ENCODE data around the gene TRPV4.

Gene TRPV4

DNA sequence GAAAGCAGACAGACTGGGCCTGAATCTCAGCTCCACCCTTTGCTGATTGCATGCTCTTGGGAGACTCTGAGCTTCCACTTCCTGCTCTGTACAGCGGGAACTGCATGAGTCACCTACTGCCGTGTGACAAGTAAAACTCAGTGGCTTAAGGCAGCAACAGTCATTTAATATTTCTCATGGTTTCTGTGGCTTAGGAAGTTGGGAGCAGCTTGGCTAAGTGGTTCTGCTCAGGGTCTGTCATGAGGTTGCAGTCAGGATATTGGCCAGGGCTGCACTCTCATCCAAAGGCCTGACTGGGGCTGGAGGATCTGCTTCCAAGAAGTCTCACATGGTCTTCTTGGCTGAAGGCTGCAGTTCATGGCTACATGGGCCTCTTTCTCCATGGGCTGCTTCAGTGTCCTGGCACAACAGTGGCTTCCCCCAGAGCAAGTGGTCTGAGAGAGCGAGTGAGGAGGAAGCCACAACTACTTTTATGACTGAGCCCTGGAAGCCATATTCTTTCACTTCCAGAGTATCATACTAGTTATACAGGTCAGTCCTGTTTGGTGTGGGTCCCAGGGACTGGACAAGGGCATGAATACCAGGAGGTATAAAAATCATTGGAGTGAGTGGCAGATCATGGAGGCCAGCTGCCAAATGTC lies 69.9 kb downstream of the TRPV4 start:
- peak; percentile 3 for DNase-seq (ENCODE audit: low read depth)
- no peak overlapping the region for H3K4me3 ChIP-seq (ENCODE audit: low read length)
- TF ChIP-seq, protein P1, sequence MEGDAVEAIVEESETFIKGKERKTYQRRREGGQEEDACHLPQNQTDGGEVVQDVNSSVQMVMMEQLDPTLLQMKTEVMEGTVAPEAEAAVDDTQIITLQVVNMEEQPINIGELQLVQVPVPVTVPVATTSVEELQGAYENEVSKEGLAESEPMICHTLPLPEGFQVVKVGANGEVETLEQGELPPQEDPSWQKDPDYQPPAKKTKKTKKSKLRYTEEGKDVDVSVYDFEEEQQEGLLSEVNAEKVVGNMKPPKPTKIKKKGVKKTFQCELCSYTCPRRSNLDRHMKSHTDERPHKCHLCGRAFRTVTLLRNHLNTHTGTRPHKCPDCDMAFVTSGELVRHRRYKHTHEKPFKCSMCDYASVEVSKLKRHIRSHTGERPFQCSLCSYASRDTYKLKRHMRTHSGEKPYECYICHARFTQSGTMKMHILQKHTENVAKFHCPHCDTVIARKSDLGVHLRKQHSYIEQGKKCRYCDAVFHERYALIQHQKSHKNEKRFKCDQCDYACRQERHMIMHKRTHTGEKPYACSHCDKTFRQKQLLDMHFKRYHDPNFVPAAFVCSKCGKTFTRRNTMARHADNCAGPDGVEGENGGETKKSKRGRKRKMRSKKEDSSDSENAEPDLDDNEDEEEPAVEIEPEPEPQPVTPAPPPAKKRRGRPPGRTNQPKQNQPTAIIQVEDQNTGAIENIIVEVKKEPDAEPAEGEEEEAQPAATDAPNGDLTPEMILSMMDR (conservative IDR thresholded peaks at IDR 0.05; ENCODE audit: low read depth, low read length): no peak

DNA sequence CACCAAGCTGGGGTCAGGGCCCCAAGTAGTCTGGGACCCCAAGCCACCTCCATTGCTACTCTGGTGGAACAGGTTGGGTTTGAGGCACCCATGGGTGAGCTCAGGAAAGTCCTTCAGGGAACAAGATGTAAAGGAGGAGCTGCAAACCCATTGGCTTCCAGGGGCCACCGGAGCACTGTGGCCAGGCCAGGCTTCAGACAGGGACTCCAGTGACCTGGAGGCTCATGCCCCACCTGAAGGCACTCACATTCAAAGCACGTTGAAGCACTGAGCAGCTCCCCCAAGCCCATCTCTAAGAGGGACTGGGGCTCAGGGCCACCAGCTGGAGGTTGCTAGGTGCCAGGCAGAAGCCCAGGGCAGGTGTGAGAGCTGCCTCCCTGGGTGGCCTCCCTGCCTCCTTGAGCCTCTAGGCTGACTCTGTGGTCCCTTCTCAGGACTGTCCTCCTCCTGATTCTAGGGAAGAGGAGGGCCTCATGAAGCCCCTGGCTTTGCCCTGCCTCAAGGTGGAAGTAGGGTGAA lies 70.5 kb downstream of the TRPV4 start:
- no peak for DNase-seq (ENCODE audit: low read depth)
- no peak overlapping the region for H3K4me3 ChIP-seq (ENCODE audit: low read length)
- TF ChIP-seq, protein P1 (conservative IDR thresholded peaks at IDR 0.05; ENCODE audit: low read depth, low read length): no peak

DNA sequence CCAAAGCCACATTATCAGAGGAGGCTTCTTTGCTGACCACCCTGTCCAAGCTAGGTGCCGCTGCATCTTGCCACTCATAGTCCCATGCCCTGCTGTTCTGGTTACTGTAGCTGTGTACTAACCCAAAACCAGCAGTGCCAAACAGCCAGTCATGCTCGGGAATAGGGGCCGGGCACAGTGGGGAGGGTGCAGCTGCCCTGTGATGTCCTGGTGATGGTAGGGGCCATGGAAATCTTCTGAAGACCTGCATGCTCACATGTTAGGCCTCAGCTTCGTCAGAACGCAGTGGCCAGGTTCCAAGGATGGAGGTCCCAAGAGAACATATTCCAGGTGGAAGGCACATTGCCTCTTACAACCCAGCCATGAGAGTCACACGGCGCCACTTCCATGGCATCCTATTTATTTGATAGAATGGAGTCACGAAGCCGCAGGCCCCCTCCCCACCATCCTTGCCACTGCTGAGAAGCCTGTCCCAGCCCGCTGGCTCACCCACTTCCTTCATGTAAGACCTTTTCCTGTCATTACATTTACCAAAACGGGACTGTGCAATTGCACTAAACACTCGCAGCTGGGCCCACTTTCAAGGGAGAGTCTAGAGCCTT lies 71.0 kb downstream of the TRPV4 start:
- H3K4me3 ChIP-seq (ENCODE audit: low read length): no peak overlapping the region
- TF ChIP-seq, protein P1 (conservative IDR thresholded peaks at IDR 0.05; ENCODE audit: low read depth, low read length): no peak
- no peak for DNase-seq (ENCODE audit: low read depth)

DNA sequence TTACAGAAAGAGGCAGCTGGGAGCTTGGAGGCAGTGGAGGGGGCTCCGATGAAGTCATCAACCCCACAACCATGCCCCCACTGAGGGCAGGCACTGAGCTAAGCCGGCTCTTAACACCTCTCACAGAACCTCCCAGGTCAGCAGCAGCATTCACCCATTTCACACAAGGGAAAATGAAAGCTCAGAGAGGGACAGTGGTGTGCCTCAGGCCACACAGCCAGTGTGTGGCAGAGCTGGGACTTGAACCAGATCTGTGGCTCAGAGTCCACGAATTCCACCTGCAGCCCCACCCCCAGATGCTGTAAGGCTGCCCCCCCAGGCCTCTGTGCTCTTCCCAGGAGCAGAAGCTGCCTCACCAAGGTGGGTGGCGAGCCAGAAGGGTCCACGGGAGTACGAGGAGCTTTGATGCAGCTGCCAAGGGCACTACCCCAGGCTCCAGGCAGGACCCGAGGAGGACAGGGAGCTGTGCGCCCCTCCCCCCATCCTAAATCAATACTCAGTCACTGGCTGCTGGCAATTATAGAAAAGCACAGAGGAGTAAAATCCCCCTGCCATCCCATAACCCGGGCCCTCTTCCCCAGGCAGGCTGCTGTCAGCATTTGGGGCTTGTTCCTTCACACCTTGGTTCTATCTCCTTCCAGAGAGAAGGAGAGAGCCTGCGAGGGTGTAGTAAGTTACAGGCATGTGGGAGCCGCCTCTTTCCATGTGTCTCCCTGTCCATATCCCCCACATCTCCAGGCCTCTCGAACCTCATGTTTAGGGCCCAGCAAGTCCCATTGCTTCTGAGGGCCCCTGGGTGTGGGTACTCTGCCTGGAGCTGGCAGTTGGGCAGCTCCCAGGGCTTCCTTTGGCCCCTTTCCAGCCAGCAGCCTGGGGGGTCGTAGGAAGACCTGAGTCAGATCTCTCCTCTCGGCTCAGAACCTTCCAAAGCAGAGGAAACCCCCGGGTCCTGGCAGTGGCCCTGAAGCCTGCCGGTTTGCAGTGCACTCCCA lies 72.0 kb downstream of the TRPV4 start:
- no peak for DNase-seq (ENCODE audit: low read depth)
- H3K4me3 ChIP-seq (ENCODE audit: low read length): no peak overlapping the region
- TF ChIP-seq, protein P1 (conservative IDR thresholded peaks at IDR 0.05; ENCODE audit: low read depth, low read length): no peak

DNA sequence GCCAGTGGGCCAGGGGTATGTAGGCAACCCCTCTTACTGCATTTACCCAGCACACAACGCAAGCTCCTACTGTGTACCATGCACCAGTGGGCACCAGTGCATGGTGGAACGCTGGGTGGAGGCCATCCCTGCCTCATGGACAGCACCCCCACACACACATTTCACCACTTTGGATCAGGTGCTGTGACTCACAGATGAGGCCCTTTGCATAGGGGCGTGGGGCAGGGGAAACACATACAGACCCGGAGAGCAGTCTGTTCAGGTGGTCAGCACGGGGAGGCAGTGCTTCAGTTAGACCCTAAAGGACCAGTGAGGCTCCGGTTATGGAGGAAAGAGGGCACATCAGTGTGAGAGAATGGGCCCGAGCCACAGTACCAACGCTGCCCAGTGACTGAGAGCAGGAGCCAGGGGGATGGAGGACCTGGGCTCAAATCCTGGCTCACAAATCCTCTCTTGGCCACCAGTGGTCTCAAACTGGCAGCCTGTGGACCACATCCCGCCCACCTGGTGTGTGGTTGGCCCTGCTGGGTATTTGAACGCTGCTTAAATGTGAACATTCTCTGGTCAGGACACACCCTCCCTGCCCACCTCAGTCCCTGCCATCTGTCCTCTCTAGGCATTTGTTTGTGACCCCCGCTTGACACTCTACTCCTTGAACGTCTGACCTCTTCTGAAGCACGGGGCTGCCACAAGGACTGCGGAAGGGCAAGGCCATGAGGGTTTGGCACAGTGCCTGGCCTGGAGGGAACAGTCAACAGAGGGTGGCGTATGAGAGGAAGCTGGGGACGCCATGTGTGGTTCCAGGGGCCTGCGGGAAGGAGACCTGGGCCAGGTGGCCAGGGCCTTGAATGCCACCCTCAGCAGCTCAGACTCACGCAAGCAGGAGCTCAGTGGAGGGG lies 72.9 kb downstream of the TRPV4 start:
- H3K4me3 ChIP-seq (ENCODE audit: low read length): no peak overlapping the region
- TF ChIP-seq, protein P1 (conservative IDR thresholded peaks at IDR 0.05; ENCODE audit: low read depth, low read length): no peak
- no peak for DNase-seq (ENCODE audit: low read depth)

DNA sequence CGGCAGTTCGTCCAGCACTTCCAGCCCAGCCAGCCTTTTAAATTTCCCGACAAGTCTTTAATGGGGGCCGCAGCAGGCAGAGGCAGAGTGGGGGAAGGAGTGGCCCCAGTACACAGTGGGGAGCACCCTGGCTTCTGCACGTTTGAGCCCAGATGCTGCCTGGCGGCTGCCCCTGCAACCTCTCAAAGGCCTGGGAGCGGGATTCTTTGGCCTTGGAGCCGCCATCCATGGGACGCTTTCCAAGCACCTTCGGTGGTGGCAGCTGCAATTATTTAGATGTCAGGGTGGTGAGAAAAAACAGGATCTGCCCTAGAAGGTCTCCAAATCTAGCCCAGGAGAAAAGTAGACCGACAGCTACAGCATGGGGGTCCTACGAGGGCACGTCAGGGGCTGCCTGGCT lies 73.6 kb downstream of the TRPV4 start:
- TF ChIP-seq, protein P1 (conservative IDR thresholded peaks at IDR 0.05; ENCODE audit: low read depth, low read length): no peak
- no peak overlapping the region for H3K4me3 ChIP-seq (ENCODE audit: low read length)
- no peak for DNase-seq (ENCODE audit: low read depth)

All from retinal pigment epithelial cell (primary cell).